Neural cell (in vitro differentiated cells): Measurements from ENCODE around the gene RAD51B. TPM values are rescaled to one million over a fixed set of nuclear protein-coding genes. Genes with fewer than 3 reads are reported as not detected.
"Not testable (repeated sequence)": the region's sequence is repeated elsewhere in the genome, so short reads cannot be mapped to it uniquely, and the experiment has no call there.

ENCODE experiments used
- H2AFZ ChIP-seq: fragments of 200-600, 300-800 bp; sonication (generic), shearing (Covaris generic); 2 replicates; pipeline ENCODE4 v1.6.0; 2014; ENCODE audit warnings: low read depth, mild to moderate bottlenecking, antibody characterized with exemption, low read length, moderate library complexity
- H3F3A ChIP-seq: fragments of 200-600 bp; shearing (Covaris generic); 2 replicates; pipeline ENCODE4 v1.6.1; 2016; ENCODE audit warnings: mild to moderate bottlenecking, moderate library complexity, mixed read lengths, antibody characterized with exemption, low read length; ENCODE audit not compliant: insufficient read depth, poor library complexity, severe bottlenecking
- H3K27ac ChIP-seq: fragments of 200-600, 300-800 bp; sonication (generic), shearing (Covaris generic); 2 replicates; pipeline ENCODE4 v1.5.1; 2014; ENCODE audit warnings: mild to moderate bottlenecking, low read length, moderate library complexity
- H3K27me3 ChIP-seq: fragments of 300-800, 200-600 bp; sonication (generic), shearing (Covaris generic); 2 replicates; pipeline ENCODE4 v1.6.0; 2014; ENCODE audit warnings: mild to moderate bottlenecking, low read depth, low read length, moderate library complexity; ENCODE audit not compliant: insufficient read depth
- H3K36me3 ChIP-seq: fragments of 300-800, 200-600 bp; sonication (generic), shearing (Covaris generic); 2 replicates; pipeline ENCODE4 v1.5.1; 2014; ENCODE audit warnings: mild to moderate bottlenecking, antibody characterized with exemption, low read length, moderate library complexity; ENCODE audit not compliant: insufficient read depth
- H3K4me2 ChIP-seq: fragments of 300-800, 200-600 bp; sonication (generic), shearing (Covaris generic); 2 replicates; pipeline ENCODE4 v1.6.0; 2014; ENCODE audit warnings: mild to moderate bottlenecking, low read length
- H3K4me3 ChIP-seq: fragments of 300-800, 200-600 bp; sonication (generic), shearing (Covaris generic); 2 replicates; pipeline ENCODE4 v1.5.1; 2014; ENCODE audit warnings: mild to moderate bottlenecking, low read length, moderate library complexity
- H3K79me2 ChIP-seq: fragments of 200-600 bp; shearing (Covaris generic); replicated peaks from 2 replicates; pipeline ENCODE4 v1.6.0; 2014; ENCODE audit warnings: mild to moderate bottlenecking, low read length, moderate library complexity; ENCODE audit not compliant: insufficient read depth
- H3K9ac ChIP-seq: fragments of 300-800, 200-600 bp; sonication (generic), shearing (Covaris generic); 2 replicates; pipeline ENCODE4 v1.6.1; 2016; ENCODE audit warnings: mild to moderate bottlenecking, low read length, mixed read lengths
- H3K9me2 ChIP-seq: fragments of 200-600 bp; shearing (Covaris generic); 2 replicates; pipeline ENCODE4 v1.6.1; 2016; ENCODE audit warnings: mild to moderate bottlenecking, low read length, mixed read lengths; ENCODE audit not compliant: insufficient read depth
- H3K9me3 ChIP-seq: fragments of 200-600, 300-800 bp; sonication (generic), shearing (Covaris generic); 2 replicates; pipeline ENCODE4 v1.6.1; 2016; ENCODE audit warnings: mild to moderate bottlenecking, mixed run types, low read length, moderate library complexity, mixed read lengths
- H4K20me1 ChIP-seq: fragments of 200-600 bp; shearing (Covaris generic); 2 replicates; pipeline ENCODE4 v1.6.1; 2016; ENCODE audit warnings: mild to moderate bottlenecking, mixed run types; ENCODE audit not compliant: insufficient read depth
- CTCF ChIP-seq: fragments of 450-650 bp; IDR thresholded peaks from 2 replicates; pipeline ENCODE4 v1.5.1; 2014; ENCODE audit warnings: antibody characterized with exemption, mild to moderate bottlenecking, moderate library complexity; ENCODE audit not compliant: poor library complexity, severe bottlenecking
- EP300 ChIP-seq: fragments of 450-650 bp; conservative IDR thresholded peaks from 2 replicates; pipeline ENCODE4 v1.6.1; 2014; ENCODE audit warnings: antibody characterized with exemption, mild to moderate bottlenecking, moderate library complexity; ENCODE audit not compliant: poor library complexity, severe bottlenecking
- RAD21 ChIP-seq: fragments of 450-650 bp; conservative IDR thresholded peaks from 2 replicates; pipeline ENCODE4 v1.6.1; 2014; ENCODE audit warnings: antibody characterized with exemption, mild to moderate bottlenecking, moderate library complexity
- REST ChIP-seq: IDR thresholded peaks from 2 replicates; pipeline ENCODE4 v1.6.1; 2012; ENCODE audit warnings: borderline replicate concordance
- TAF1 ChIP-seq: IDR thresholded peaks from 2 replicates; pipeline ENCODE4 v1.6.1; 2012; ENCODE audit warnings: low read depth
- polyA plus RNA-seq: library from polyadenylated mRNA; depleted of rRNA; stranded (reverse); fragments of >200 nt; gene quantifications from 2 replicates; pipeline ENCODE4 v1.2.3, GENCODE V29; 2014

Gene RAD51B
- polyA plus RNA-seq, 1 donor from 2014 or later = 3.1 TPM

GRCh38 chr14:68254669-68255527, 435.3 kb downstream of the RAD51B start:
- Histone ChIP-seq H4K20me1 (no peaks in the 10 kb centered on the region), H3K4me3 (no peak overlapping the region), H3K4me2 (no peak overlapping the region), H3K9ac (no peak overlapping the region), H3K9me2 (no peaks in the 10 kb centered on the region), H3K36me3 (no peaks in the 10 kb centered on the region), H3K79me2 (no peaks in the 10 kb centered on the region), H3K27me3 (no peaks in the 10 kb centered on the region), H3K27ac (no peak overlapping the region), H3F3A (no peaks in the 10 kb centered on the region), H2AFZ (no peak overlapping the region), H3K9me3 (no peaks in the 10 kb centered on the region)
- no peak for TF ChIP-seq RAD21
- no peak for TF ChIP-seq TAF1
- TF ChIP-seq CTCF = no peak

GRCh38 chr14:68255693-68256178, 436.2 kb downstream of the RAD51B start:
- TF ChIP-seq RAD21 (no peak), REST (no peak), TAF1 (no peak)
- Histone ChIP-seq H3K27me3 (no peaks in the 10 kb centered on the region), H3K9ac (no peak overlapping the region), H3K36me3 (no peaks in the 10 kb centered on the region), H3K9me2 (no peaks in the 10 kb centered on the region), H3K79me2 (no peaks in the 10 kb centered on the region), H3K9me3 (no peaks in the 10 kb centered on the region), H3F3A (no peaks in the 10 kb centered on the region), H3K4me3 (no peak overlapping the region), H4K20me1 (no peaks in the 10 kb centered on the region), H3K4me2 (no peak overlapping the region), H3K27ac (no peak overlapping the region), H2AFZ (no peak overlapping the region)

- H3K36me3 ChIP-seq = no peaks in the 10 kb centered on the region
- no peaks in the 10 kb centered on the region for H3K27me3 ChIP-seq
- no peak overlapping the region for H3K9ac ChIP-seq
- H3K79me2 ChIP-seq = no peaks in the 10 kb centered on the region
- no peaks in the 10 kb centered on the region for H3F3A ChIP-seq
- H3K9me3 ChIP-seq = no peaks in the 10 kb centered on the region
- TF ChIP-seq EP300 = no peak
- no peak overlapping the region for H3K27ac ChIP-seq
- H3K9me2 ChIP-seq = no peaks in the 10 kb centered on the region
- H4K20me1 ChIP-seq = no peaks in the 10 kb centered on the region
- H2AFZ ChIP-seq = no peak overlapping the region
- no peak overlapping the region for H3K4me3 ChIP-seq
- H3K4me2 ChIP-seq = no peak overlapping the region
Observed at GRCh38 chr14:68257969-68258368, 438.4 kb downstream of the RAD51B start.

GRCh38 chr14:68258995-68259394, 439.4 kb downstream of the RAD51B start:
- H2AFZ ChIP-seq, H3K9me3 ChIP-seq, H3K36me3 ChIP-seq, H3F3A ChIP-seq, H3K79me2 ChIP-seq, H3K4me3 ChIP-seq, H3K9me2 ChIP-seq, H3K9ac ChIP-seq, H3K4me2 ChIP-seq, H4K20me1 ChIP-seq, H3K27ac ChIP-seq, H3K27me3 ChIP-seq: not testable (repeated sequence)
